HepG2 (cell line): Measurements from ENCODE around the gene CBFA2T2. TPM values are rescaled to one million over a fixed set of nuclear protein-coding genes. Genes with fewer than 3 reads are reported as not detected.

Experiments used
- AGO2 ChIP-seq: fragments of 200-400 bp; formaldehyde crosslinking; optimal IDR thresholded peaks from 2 replicates; pipeline ENCODE3; 2017; ENCODE audit warnings: mild to moderate bottlenecking, low read depth, low read length, moderate library complexity
- HES4 ChIP-seq: sonication (generic); formaldehyde crosslinking; IDR thresholded peaks from 2 replicates; pipeline ENCODE4 v1.9.0; 2021; ENCODE audit warnings: mild to moderate bottlenecking, missing genetic modification reagents, borderline replicate concordance
- KDM5A ChIP-seq: fragments of 200-600 bp; sonication (generic); IDR thresholded peaks from 2 replicates; pipeline ENCODE4 v1.7.0; 2018; ENCODE audit warnings: antibody characterized with exemption, mild to moderate bottlenecking, low read length, borderline replicate concordance
- PCBP2 ChIP-seq: fragments of 200-400 bp; formaldehyde crosslinking; optimal IDR thresholded peaks from 2 replicates; pipeline ENCODE3; 2018; ENCODE audit warnings: low read length, low read depth; ENCODE audit not compliant: poor library complexity, severe bottlenecking
- SOX6 ChIP-seq, 2 experiments: fragments of 450-650 bp in 1 of 2; sonication (generic) in 1 of 2; formaldehyde crosslinking in 1 of 2; IDR thresholded peaks; 2 replicates each; pipeline versions ENCODE4 v1.4.0 to v1.6.1; 2017 to 2020; ENCODE audit warnings: antibody characterized with exemption in 1 of 2, mild to moderate bottlenecking in 1 of 2, missing genetic modification reagents in 1 of 2
- TFAP4 ChIP-seq: sonication (generic); IDR thresholded peaks from 2 replicates; pipeline ENCODE4 v1.6.1; 2016; ENCODE audit warnings: low read depth, borderline replicate concordance
- ZNF12 ChIP-seq: sonication (generic); formaldehyde crosslinking; IDR thresholded peaks from 2 replicates; pipeline ENCODE4 v1.5.0; 2020; ENCODE audit warnings: missing genetic modification reagents
- ZNF256 ChIP-seq: sonication (generic); formaldehyde crosslinking; conservative IDR thresholded peaks from 2 replicates; pipeline ENCODE4 v1.4.0; 2020; ENCODE audit warnings: missing genetic modification reagents
- ZNF282 ChIP-seq: fragments of 450-650 bp; IDR thresholded peaks from 2 replicates; pipeline ENCODE4 v1.6.1; 2018; ENCODE audit not compliant: partially characterized antibody
- ZNF326 ChIP-seq: sonication (generic); formaldehyde crosslinking; IDR thresholded peaks from 2 replicates; pipeline ENCODE4 v1.4.0; 2020; ENCODE audit warnings: missing genetic modification reagents, borderline replicate concordance
- ZNF460 ChIP-seq: sonication (generic); formaldehyde crosslinking; IDR thresholded peaks from 2 replicates; pipeline ENCODE4 v1.5.1; 2020; ENCODE audit warnings: missing genetic modification reagents, mild to moderate bottlenecking, borderline replicate concordance
- ZSCAN5A ChIP-seq: sonication (generic); formaldehyde crosslinking; IDR thresholded peaks from 2 replicates; pipeline ENCODE4 v1.8.0; 2022; ENCODE audit warnings: mild to moderate bottlenecking, missing genetic modification reagents, borderline replicate concordance
- polyA plus RNA-seq, 8 experiments: library from polyadenylated mRNA; depleted of rRNA in 3 of 8; stranded (reverse) in 7 of 8; unstranded in 1 of 8; fragments of >200 nt; fragmentation: Illumina TruSeq in 4 of 8; extraction: Trizol in 4 of 8; gene quantifications; 2 replicates each; pipeline versions ENCODE4 v1.2.1 to v1.2.3, GENCODE V29; 2011 to 2016; ENCODE audit warnings: low read depth in 4 of 8, missing spikeins in 1 of 8, mixed read lengths in 1 of 8; ENCODE audit not compliant: insufficient read depth in 1 of 8
- total RNA-seq, 5 experiments: library from RNA; depleted of rRNA; stranded (reverse); fragments of >200 nt; fragmentation: Illumina TruSeq; extraction: Trizol; gene quantifications; 2 replicates each; pipeline ENCODE4 v1.2.3, GENCODE V29; 2016; ENCODE audit warnings: low read depth in 1 of 5
- TF ChIP-seq, protein P1 (sequence below): sonication (generic); formaldehyde crosslinking; IDR thresholded peaks from 2 replicates; pipeline ENCODE4 v1.5.1; 2020; ENCODE audit warnings: mild to moderate bottlenecking, moderate library complexity, missing genetic modification reagents
- TF ChIP-seq, protein P2 (sequence below): IDR thresholded peaks from 2 replicates; pipeline ENCODE4 v1.6.1; 2016
- TF ChIP-seq, protein P3 (sequence below): sonication (generic); formaldehyde crosslinking; IDR thresholded peaks from 2 replicates; pipeline ENCODE4 v1.5.0; 2020; ENCODE audit warnings: missing genetic modification reagents
- TF ChIP-seq, protein P4 (sequence below): sonication (generic); formaldehyde crosslinking; IDR thresholded peaks from 2 replicates; pipeline ENCODE4; 2020; ENCODE audit warnings: missing genetic modification reagents, mild to moderate bottlenecking, borderline replicate concordance

The CBFA2T2 gene
- total and polyA plus RNA-seq, 2 of the 13 experiments (the other 11 are each of a cell fraction or from before 2014, with no cell fraction given) = 6.3 to 21.2 TPM

- TF ChIP-seq, protein P1, sequence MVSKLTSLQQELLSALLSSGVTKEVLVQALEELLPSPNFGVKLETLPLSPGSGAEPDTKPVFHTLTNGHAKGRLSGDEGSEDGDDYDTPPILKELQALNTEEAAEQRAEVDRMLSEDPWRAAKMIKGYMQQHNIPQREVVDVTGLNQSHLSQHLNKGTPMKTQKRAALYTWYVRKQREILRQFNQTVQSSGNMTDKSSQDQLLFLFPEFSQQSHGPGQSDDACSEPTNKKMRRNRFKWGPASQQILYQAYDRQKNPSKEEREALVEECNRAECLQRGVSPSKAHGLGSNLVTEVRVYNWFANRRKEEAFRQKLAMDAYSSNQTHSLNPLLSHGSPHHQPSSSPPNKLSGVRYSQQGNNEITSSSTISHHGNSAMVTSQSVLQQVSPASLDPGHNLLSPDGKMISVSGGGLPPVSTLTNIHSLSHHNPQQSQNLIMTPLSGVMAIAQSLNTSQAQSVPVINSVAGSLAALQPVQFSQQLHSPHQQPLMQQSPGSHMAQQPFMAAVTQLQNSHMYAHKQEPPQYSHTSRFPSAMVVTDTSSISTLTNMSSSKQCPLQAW (CRISPR knock-in tag) = peak; percentile 73
- TF ChIP-seq ZNF460 (no peak), ZSCAN5A (CRISPR knock-in tag) (peak; percentile 89; the same call in 1 of the 2 replicates), PCBP2 (no peak), HES4 (peak; percentile 89), KDM5A (peak; percentile 72; the same call in 1 of the 2 replicates), SOX6 (IDR thresholded peaks at IDR 0.05) (no peak), SOX6 (CRISPR knock-in tag; IDR thresholded peaks at IDR 0.05) (peak; percentile 60; the same call in 1 of the 2 replicates), AGO2 (peak; percentile 100), ZNF12 (no peak), ZNF256 (CRISPR knock-in tag) (peak; percentile 72; the same call in 1 of the 2 replicates), TFAP4 (no peak), ZNF326 (CRISPR knock-in tag) (peak; percentile 97; the same call in 1 of the 2 replicates), ZNF282 (no peak)
- TF ChIP-seq, protein P2, sequence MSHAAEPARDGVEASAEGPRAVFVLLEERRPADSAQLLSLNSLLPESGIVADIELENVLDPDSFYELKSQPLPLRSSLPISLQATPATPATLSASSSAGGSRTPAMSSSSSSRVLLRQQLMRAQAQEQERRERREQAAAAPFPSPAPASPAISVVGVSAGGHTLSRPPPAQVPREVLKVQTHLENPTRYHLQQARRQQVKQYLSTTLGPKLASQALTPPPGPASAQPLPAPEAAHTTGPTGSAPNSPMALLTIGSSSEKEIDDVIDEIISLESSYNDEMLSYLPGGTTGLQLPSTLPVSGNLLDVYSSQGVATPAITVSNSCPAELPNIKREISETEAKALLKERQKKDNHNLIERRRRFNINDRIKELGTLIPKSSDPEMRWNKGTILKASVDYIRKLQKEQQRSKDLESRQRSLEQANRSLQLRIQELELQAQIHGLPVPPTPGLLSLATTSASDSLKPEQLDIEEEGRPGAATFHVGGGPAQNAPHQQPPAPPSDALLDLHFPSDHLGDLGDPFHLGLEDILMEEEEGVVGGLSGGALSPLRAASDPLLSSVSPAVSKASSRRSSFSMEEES (CRISPR knock-in tag) = 0 out of 2 replicates have a peak, but pooled peaks have one; percentile 14
- TF ChIP-seq, protein P3, sequence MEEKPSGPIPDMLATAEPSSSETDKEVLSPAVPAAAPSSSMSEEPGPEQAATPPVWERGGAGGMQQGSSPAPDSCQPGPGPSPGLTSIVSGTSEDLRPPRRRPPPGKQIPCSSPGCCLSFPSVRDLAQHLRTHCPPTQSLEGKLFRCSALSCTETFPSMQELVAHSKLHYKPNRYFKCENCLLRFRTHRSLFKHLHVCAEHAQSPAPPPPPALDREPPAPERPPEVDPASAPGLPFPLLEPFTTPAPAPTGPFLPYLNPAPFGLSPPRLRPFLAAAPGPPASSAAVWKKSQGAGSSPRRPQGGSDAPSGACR (CRISPR knock-in tag) = no peak; the same call in 1 of the 2 replicates
- TF ChIP-seq, protein P4, sequence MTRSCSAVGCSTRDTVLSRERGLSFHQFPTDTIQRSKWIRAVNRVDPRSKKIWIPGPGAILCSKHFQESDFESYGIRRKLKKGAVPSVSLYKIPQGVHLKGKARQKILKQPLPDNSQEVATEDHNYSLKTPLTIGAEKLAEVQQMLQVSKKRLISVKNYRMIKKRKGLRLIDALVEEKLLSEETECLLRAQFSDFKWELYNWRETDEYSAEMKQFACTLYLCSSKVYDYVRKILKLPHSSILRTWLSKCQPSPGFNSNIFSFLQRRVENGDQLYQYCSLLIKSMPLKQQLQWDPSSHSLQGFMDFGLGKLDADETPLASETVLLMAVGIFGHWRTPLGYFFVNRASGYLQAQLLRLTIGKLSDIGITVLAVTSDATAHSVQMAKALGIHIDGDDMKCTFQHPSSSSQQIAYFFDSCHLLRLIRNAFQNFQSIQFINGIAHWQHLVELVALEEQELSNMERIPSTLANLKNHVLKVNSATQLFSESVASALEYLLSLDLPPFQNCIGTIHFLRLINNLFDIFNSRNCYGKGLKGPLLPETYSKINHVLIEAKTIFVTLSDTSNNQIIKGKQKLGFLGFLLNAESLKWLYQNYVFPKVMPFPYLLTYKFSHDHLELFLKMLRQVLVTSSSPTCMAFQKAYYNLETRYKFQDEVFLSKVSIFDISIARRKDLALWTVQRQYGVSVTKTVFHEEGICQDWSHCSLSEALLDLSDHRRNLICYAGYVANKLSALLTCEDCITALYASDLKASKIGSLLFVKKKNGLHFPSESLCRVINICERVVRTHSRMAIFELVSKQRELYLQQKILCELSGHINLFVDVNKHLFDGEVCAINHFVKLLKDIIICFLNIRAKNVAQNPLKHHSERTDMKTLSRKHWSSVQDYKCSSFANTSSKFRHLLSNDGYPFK = peak; percentile 49; the same call in 1 of the 2 replicates
Measured at GRCh38 chr20:33663161-33664084, 173.5 kb downstream of the CBFA2T2 start (continued).
